Colon (tissue), 2 donors: ENCODE data around the gene NBPF1.
"Not testable (repeated sequence)": the region's sequence is repeated elsewhere in the genome, so short reads cannot be mapped to it uniquely, and the experiment has no call there.

Experiments used
- FAIRE-seq: peaks from 2 replicates; lab custom pipeline; 2012; peaks lifted over from hg19 to GRCh38; lab: Jason Lieb, UNC
- donor health status: control.
- donor health status: control.

NBPF1 gene

DNA sequence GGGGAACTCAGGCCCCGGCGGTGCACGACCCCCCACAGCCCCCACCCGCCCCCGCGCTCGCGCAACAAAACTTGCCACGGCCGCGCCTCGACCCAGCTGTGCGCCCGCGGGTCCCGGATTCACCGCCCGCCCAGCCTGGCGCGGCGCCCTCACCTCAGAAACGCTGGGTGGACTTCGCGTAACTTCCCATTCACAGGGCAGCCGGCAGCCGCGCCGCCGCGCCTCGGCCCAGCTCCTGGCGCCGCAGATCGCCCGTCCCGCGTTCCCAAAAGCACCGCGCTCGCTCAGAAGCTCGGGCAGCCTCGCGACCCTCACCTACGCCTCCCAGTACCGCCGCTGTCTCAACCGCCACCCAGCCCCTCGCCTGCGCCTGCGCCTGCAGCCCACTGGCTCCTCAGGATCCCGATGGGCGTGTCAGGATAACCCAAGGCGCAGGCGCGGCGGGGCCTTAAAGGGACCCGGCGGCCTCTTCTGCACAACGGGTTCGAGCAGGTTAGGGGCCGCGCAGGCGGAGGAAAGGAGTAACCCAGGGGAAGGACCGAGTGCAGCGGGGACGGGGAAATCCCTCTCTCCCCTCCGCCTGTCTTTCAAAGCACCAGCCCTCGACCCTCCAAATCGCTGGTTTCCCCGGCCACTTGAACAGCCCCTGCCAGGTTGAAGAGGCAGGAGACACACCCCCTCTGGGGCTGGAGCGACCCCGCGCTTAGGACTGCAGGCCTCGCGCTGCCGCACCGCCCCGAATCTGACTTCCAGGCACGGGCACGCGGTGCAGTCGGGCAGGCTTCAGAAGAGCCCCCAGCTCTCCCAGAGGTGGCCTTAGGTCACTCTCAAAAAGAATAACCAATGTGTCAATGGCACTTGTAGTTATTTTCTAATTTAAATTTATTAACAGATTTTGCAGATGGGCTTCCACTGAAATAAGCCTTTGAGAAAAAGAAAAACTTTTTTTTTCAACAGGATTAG is at the start of gene NBPF1:
Gene NBPF1, minus strand, starts transcription at position 380 of the 963 bp plus-strand sequence.
- FAIRE-seq: no peak

DNA sequence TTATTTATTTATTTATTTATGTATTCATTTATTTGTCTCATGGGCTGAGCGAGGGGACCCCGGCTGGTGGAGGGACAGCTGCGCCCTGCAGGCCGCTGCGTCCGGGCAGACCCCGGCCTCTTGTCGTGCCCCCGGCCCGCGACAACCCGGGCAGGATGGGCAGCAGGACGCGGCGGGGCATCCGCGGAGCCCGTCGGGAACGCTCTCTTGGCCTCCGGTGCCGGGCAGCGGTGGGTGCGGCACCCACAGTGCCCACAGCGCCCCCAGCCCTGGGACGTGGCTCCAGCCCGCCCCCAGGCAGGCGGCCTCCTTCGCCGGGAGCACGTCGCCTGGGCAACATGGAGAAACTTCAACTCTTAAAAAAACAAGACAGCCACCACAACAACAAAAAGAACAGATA is 44.9 kb upstream of the NBPF1 start:
- not testable (repeated sequence) for FAIRE-seq

DNA sequence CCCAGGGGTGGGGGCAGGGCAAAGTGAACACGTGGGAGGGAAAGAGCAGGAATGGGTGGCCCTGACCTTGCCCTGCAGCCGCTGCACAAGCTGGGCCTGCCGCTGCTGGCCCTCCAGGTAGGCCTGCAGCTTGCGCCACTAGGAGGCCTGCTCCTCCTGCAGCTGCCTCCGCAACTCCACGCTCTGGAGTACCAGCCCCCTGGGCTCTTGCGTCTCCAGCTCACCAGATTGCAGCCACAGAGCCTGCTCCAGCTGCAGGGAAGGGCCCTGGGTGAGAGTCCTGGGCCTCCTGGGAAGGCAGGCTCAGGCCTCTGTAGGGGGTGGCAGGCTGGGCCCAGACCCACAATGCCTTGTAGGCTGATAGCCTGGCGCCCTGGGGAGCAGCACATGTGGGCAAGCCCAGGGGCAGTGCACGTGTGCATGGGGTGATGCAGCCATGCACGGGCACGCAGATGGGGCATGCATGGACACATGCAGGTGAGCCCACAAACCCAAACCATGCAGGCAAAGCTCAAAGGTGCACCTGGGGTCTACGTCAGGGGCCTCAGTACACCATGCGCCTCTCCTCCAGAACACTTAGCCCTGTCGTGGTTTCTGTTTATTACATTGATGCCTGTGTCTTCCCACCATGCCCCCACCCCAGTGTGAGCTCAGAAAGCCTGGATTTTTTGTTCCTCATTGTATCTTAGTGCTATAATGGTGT is 43.8 kb upstream of the NBPF1 start:
- FAIRE-seq: not testable (repeated sequence)

DNA sequence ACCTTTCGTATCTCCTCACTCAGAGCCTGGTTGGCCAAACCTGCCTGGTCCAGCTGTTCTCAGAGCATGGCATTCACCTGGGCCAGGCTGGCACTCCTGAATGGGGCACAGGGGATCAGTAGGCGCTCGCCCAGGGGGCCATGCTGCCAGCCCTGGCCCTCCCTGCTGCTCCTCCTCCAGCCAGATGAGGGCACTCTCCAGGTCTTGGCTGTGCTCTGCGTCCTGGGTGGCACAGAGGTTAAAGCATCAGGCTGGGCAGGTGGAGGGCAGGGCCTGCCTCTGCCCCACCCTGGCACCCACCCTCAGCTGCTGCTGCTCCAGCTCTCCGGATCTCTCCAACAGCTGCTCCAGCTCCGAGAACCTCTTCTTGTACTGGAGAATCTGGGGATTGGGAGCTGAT is 43.2 kb upstream of the NBPF1 start:
- not testable (repeated sequence) for FAIRE-seq

DNA sequence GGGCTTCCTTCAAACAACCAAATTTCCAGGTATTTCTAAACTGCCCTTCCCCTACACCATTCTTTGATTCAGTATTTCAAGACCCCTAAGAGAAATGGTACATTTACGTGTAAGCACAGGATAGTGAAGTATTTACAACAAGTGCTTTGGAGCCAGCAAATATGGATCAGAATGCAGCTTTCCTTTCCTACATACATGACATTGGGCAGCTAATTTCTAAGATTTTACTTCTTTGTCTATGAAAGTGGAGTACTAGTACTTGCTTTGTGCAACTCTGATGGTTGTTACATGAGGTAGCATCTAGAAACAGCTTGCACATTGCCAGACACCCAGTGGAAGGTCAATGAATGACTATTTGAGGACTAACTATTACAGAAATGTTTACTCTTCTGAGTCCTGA is 38.2 kb upstream of the NBPF1 start:
- not testable (repeated sequence) for FAIRE-seq

DNA sequence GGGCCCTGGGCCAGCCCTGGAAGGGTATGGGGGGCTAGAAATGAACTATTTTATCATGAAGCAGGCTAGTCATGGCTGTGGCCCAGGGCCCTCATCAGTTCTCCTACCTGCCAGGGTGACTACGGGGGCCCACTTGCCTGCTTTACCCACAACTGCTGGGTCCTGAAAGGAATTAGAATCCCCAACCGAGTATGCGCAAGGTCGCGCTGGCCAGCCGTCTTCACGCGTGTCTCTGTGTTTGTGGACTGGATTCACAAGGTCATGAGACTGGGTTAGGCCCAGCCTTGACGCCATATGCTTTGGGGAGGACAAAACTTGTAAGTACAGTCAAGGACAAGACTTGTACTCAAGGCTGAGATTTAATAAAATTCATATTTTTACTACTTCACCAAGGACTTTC is 36.6 kb upstream of the NBPF1 start:
- FAIRE-seq: not testable (repeated sequence)

DNA sequence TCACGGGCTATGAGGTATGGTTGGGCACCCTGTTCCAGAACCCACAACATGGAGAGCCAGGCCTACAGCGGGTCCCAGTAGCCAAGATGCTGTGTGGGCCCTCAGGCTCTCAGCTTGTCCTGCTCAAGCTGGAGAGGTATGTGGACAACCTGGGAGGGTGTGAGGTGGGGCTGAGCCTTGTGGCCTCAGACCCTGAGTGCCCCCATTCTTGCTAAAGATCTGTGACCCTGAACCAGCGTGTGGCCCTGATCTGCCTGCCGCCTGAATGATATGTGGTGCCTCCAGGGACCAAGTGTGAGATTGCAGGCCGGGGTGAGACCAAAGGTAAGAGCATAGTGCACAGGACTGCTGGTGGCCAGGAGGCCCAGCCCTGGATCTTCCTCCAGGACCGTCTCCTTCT is 36.0 kb upstream of the NBPF1 start:
- FAIRE-seq: not testable (repeated sequence)

DNA sequence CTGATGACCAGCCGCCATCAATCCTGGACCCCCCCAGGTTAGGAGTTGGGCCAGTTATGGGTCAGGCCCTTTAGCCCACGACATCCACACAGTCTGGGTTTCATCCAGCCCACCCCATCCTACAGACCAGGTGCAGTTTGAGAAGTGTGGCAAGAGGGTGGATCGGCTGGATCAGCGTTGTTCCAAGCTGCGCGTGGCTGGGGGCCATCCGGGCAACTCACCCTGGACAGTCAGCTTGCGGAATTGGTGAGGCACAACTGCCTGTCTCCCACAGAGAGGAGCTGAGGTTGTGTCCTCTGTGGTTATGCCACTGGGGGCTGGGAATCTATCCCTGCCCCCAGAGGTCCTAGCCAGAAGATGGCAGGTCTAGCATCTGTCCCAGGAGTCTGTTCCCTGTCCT is 35.4 kb upstream of the NBPF1 start:
- FAIRE-seq: not testable (repeated sequence)

DNA sequence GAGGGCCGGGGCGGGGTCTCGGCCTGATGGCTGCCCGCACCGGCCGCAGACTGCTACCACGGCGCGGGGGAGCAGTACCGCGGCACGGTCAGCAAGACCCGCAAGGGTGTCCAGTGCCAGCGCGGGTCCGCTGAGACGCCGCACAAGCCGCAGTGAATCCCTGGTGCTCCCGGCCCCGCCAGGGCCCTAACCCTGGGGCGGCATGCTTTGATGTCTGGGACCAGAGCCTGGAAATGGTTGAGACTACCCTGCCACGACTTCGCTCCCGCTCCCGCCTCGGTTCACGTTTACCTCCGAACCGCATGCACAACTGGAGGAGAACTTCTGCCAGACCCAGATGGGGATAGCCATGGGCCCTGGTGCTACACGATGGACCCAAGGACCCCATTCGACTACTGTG is 34.9 kb upstream of the NBPF1 start:
- FAIRE-seq: not testable (repeated sequence)

DNA sequence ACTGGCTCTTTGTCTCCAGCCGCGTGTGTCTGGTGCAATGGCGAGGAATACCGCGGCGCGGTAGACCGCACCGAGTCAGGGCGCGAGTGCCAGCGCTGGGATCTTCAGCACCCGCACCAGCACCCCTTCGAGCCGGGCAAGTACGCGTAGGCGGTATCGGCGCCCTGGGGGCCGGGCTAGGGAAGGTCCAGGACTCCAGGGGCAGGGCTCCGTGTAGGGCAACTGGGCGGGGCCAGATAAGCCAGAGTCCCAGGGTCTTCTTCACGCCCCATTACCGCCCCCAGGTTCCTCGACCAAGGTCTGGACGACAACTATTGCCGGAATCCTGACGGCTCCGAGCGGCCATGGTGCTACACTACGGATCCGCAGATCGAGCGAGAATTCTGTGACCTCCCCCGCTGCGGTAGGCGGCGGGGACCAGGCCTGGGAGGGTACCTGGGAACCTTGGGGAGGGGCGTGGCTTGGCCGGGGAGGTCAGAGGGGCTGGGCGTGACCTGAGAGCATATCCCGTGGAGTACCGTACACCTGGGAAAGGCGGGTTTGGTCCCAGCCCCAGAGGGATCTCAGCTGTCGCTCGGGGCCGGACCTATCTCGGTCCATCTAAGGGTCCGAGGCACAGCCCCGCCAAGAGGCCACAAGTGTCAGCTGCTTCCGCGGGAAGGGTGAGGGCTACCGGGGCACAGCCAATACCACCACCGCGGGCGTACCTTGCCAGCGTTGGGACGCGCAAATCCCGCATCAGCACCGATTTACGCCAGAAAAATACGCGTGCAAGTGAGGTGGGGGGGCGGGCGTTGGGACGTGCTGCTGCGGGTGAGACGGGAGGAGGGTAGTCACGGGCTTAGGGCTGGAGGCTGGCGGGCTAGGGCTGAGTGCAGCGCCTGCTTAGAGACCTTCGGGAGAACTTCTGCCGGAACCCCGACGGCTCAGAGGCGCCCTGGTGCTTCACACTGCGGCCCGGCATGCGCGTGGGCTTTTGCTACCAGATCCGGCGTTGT is 34.1 kb upstream of the NBPF1 start:
- FAIRE-seq: not testable (repeated sequence)

DNA sequence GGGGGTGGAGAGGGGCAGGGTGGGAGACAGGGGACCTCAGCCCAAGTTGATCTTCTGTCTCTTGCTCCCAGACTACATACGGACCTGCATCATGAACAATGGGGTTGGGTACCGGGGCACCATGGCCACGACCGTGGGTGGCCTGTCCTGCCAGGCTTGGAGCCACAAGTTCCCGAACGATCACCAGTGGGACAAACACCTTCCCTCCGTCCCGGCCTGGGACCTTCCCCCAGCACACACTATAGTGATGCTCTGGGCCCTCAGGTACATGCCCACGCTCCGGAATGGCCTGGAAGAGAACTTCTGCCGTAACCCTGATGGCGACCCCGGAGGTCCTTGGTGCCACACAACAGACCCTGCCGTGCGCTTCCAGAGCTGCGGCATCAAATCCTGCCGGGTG is 33.4 kb upstream of the NBPF1 start:
- not testable (repeated sequence) for FAIRE-seq

DNA sequence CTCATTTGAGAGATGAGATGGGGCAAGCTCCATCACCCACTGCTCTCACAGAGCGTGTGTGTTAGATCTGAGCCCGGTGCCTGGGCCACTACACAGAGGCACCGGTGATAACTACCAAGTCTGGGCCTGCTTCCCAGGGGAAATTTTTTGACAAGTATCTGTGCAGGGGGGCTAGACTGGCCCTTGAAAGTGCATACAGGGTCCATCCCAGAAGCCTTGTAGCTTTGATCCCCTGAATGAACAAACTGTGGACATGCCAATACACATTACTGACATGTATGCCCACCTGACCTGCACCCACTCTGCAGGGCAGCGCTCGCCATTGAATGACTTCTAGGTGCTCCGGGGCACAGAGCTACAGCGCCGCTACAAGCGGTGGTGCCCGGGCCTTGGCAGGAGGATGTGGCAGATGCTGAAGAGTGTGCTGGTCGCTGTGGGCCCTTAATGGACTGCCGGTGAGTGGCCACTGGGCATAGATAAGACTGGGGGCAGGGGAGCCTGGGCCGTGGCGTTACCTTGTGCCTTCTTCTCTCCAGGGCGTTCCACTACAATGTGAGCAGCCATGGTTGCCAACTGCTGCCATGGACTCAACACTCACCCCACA is 32.8 kb upstream of the NBPF1 start:
- not testable (repeated sequence) for FAIRE-seq

DNA sequence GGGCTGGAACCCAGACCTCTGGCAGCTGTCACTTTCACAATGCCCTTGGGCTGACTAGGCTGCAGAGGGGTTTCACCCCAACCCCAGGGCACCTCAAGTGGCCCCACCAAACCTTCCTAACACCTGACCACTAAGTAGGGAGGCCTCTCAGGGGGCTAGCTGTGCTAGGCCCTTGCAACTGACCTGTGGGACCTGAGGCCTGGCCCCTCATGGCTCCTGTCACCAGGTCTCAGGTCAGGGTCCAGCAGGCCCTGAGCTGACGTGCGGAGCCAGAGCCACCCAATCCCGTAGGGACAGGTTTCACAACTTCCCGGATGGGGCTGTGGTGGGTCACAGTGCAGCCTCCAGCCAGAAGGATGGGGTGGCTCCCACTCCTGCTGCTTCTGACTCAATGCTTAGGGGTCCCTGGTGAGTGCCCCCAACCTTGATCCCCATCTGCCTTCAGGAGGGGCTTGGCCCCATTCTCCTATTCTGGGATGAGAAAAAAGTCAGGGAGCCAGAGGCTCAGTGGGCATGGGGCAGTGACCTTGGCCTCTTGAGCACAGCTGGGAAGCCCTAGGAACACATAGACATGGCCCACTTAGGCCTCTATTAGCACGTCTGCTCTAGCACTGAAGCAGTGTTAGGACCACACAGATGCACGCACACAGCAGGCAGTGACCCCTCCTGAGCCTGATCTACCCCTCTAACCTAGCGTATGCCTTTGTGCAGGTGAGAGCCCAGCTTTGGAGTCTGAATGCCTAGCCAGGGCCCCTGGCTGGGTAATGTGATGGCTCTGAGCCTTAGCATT is 32.1 kb upstream of the NBPF1 start:
- FAIRE-seq: not testable (repeated sequence)

DNA sequence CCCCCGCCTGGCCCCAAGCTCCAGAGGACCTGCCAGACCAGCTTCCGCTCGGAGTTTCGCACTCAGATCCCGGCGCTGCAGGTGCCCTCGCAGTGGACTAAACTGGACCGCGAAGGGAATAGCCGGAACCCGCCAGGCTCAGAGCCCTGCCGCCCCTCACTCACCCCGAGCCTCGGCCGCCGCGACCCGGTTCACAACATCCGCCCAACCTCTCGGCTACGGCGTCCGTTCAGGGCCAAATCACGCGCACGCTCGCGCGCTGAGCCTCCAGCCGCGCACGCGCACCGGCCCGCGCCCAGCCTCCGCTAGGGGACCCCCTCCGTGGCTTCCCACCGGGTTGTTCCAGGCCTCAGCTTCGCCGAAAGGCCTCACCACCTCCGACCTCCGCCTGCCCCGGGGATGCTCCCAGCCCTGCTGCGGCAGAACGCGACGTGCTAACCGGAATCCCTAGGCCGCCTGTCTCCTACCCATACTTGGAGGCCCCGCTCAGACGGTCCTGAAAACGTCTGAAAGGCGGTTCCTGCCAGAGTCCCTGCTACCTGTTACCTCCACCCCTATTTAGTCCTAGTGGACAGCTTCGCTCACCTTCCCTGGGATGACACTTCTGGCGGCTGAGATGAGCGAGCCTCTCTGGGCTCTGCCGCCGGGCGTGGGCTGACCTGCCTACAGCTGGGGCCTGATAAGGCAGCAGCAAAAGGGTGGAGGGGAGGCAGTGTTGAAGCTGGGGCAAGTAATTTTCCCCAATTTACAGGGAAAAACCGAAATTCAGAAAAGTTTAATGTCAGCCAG is 31.3 kb upstream of the NBPF1 start:
- FAIRE-seq: not testable (repeated sequence)

DNA sequence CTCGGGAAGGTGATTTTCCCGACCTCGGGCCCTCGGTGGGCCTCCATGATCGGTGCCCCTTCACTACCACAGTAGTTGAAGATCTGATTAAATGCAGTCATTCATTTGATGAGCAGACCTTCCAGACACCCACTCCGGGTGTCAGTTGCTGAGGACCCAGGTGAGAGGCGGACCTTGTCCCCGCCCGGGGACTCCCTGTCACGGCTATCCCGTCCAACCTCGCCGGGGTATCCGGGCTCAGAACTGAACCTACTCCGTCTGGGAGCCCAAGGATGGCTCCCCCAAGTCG is 30.8 kb upstream of the NBPF1 start:
- no peak for FAIRE-seq

DNA sequence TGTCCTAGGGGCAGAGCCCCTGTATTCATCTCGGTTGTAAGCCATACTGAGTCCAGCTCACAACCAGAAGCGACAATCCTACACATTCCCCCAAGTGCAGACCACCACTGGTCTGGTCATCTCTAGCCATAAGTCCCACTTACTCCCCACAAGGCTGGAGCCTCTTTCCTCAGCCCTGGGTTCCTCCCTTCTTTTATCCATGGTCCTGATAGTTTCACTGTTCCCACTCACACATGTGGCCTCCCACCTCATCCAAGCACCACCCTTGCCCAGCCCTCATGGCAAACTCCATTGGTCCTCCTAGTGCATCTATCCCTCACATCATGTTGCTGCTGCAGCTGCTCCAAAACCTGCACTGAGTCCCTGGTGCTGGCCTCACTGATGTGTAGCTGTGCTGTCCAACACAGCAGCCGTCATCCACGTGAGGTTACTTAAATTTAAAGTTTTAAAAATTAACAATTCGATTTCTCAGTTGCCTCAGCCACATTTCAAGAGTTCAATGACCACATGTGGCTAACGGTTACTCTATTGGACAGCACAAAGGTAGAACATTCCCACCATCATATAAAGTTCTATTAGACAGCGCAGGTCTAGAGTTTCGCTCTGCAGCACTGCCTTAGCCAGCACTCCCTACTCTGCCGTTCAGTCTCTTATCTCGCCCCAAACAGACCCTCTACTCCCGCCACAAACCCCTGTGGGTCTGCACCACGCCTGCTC is 30.3 kb upstream of the NBPF1 start:
- FAIRE-seq: not testable (repeated sequence)

DNA sequence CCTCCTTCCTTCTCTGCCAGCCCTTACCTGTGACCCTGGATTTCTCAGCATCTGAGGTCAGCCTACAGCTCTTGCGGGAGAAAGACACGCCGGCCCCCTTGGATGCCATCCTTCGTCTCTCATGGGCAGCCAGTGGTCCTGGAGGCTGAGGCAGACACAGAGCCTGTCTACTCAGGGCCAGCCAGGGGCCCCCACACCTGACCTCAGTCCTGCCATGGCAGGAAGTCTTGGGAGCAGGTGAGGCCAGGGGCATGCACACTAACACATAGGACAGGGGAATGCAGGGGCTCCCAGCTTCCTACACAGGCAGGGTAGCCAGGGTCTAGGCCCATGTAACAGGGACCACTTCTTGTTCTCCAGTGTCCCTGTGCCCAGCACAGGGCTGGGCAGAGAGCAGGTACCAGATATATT is 29.6 kb upstream of the NBPF1 start:
- FAIRE-seq: not testable (repeated sequence)

DNA sequence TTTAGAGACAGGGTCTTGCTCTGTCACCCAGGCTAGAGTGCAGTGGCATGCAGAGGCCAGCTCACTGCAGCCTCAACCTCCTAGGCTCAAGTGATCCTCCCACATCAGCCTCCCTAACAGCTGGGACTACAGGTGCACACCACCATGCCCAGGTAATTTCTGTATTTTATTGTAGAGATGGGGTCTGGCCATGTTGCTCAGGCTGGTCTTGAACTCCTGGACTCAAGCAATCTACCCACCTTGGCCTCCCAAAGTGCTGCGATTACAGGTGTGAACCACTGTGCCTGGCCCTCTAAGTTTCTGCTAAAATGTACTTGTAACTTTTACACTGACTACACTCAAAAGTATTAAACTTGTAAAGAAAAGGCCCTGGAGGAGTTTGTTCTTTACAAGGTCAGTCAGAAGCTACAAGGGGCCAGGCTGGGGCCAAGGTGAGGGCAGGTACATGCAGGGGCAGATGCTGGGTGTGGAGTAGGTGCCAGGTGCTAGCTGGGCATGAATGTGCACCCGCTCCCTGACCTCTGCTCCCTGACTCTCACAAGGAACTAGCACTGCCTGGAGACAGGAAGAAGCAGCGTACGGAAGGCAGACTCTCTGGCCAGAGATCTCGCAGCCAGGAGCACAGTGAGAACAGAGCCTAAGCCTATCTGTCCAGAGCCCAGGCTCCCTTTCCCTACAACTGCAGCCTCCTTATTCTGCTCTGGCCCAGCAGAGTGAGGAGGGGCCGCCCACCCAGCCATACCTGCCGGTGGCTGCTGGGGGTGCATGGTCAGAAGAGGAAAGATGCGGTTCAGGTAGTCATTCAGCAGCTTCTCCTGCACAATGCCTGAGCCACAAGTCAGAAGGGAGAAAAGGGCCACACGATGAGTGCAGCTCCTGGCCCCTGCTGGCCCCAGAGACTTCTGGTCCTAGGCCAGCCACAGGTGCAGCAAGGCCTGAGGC is 28.9 kb upstream of the NBPF1 start:
- not testable (repeated sequence) for FAIRE-seq
